GM19467 (cell line): Measurements from ENCODE around the gene COL4A6.
"Not testable (repeated sequence)": the region's sequence is repeated elsewhere in the genome, so short reads cannot be mapped to it uniquely, and the experiment has no call there.

Experiments
- ATAC-seq: cut with Tn5 transposase; IDR thresholded peaks from one replicate; pipeline ENCODE4 v1.9.1; 2021; ENCODE audit warnings: mild to moderate bottlenecking, moderate library complexity; ENCODE audit not compliant: unreplicated experiment

Gene COL4A6

DNA sequence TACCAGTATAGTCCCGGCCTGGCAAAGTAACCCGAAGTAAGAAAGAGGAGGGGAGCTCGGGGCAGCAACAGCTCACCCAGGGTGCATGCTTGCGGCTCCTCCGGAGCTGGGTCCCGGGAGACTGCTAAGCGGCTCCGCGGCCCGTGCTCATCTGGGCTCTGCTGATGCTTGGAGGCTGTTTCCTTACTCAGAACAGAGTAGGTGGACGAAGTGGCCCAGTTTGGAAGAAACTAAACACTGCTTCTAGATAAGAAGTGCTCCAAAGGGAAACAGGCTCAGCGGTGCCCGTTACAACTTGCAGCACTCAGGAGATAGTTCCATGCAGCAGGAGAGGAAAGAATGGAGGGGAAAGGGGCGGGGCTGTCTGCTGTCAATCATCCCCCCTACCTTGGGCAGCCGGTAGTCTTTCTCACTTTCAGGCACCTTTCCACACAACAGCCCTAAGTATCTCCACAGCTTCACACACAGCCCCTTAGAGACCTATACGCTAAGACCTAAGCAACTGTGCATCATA lies at the start of gene COL4A6:
COL4A6 (minus strand) TSS at position 313 of the 514 bp plus-strand sequence; CDS start at position 87, 226 bp downstream.
- ATAC-seq: no peak

DNA sequence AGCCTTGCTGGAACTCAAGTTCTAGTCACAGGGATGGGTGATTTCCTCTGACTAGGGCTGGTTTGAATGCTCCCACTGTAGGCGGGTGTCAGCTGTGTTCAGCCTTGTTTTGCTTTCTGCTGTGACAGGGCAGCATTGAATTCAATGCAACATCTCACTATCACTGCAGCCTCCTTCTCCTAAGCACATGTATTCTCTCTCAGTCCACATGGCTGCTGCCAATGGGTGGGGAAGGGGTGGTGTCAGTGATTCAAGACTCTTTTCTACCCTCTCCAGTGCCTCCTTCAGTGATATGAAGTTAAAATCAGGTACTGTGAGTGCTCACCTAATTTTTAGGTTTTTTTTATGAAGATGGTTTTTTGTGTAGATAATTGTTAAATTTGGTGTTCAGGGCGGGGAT lies 47.7 kb upstream of the COL4A6 start:
- ATAC-seq: no peak

DNA sequence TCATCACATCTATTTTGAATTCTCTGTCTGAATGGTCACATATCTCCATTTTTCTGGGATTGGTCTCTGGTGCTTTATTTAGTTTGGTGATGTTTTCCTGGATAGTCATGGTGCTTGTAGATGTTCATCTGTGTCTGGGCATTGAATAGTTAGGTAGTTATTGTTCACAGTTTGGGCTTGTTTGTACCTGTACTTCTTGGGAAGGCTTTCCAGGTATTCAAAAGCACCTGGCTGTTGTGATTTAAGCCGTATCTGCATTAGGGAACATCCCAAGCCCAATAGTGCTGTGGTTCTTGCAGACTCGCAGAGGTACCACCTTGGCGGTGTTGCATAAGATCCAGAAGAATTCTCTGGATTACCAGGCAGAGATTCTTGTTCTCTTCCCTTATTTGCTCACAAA lies 46.0 kb upstream of the COL4A6 start:
- no peak for ATAC-seq

DNA sequence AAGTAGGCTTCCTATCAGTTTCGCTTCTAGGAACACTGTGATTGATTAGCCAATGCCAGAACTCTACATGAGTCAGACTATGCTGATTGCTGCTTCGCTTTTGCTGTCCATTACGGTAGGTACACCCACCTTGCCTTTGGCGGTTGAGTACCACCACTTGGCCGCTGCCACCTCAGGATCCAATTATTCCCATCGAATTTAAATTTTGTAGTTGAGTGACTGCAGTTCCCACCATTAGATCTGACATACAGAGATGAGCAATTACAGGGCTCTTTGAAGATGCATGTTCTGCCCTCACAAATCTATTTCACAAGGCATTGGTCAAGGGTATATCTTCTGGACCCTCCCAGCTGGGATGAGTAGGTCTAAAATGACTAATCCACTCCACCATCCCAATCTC lies 43.3 kb upstream of the COL4A6 start:
- ATAC-seq: not testable (repeated sequence)

DNA sequence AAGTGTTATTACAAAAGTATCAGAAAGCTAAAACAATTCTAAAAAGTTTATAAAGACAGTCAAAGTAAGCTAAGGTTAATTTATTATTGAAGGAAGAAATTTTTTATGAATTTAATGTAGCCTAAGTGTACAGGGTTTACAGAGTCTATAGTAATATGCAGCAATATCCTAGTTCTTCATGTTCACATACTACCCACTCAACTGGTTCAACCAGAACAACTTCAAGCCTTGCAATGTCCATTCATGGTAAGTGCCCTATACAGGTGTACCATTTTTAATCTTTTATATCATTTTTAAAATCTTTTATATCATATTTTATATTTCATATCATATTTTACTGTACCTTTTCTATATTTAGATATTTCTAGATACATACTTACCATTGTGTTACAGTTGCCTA lies 35.8 kb upstream of the COL4A6 start:
- no peak for ATAC-seq

DNA sequence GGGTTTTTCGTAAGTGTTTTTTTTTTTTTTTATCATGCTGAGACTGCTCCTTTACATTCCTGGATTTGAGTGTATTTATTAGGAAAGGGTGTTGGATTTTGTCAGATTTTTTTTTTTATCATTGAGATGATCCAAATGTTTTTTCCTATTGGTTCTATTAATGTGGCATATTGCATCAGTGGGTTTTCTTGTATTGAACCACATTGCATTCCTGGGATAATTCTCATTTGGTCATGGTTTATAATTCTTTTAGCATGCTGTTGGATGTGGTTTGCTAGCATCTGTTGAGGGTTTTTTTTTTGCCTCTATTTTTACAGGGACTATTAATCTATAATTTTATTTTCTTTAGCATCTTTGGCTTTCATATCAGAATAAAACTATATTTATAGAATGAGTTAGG lies 30.3 kb upstream of the COL4A6 start:
- no peak for ATAC-seq

DNA sequence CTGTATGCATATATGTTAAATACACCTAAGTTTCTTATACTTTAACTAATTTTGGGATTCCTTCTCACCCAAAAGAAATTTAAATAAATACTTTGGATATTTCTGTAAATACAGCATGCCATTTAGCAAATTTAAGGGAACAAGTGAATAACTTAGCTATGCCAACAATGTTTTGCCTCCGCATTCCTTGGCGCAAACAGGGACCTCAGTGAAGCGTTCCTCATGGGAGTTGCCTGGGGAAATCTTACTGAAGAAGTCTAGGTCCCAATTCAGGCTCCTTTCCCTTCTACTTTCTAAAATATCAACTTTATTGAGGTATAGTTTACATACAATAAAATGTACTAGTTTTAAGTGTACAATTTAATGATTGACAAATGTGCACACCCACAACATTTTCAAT lies 26.4 kb upstream of the COL4A6 start:
- ATAC-seq: no peak

DNA sequence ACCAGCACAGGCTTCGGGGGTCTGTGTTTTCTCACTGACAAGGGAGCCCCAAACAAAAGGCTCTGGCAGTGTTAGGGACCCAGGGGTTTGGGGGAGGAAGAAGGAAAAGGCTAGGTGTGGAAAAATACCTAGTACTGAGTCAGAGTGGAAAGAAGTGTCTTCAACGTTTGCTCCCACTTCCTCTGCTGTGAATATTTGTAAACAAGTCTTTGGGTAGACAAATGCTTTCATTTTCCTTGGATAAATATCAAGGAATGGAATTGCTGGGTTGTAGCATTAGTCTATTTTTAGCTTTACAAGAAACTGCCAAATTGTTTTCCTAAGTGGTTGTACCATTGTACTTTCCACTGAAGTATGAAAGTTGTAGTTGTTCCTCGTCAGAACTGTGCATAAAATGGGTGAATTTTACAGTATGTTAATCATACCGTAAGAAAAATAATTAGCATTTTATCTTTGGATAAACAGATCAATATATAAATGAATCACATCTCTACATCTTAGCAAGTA lies 18.8 kb upstream of the COL4A6 start:
- no peak for ATAC-seq

DNA sequence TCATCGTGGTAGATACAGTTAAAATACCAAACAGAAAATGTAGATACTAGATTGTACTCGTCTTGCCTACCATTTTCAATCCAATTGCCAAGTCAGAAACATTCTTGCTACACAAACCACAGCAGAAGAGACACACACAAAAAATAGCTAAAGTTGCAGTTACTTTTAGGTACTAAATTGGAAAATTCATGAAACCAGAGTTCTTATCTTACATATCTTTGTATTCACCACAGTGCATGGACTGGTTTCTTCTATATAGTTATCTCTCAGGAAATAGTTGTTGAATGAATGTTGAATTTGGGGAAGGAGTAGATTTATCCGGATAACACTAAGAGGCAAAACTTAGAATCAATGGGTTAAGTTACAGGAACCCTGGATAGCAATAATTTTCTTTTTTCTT lies 15.6 kb upstream of the COL4A6 start:
- no peak for ATAC-seq

DNA sequence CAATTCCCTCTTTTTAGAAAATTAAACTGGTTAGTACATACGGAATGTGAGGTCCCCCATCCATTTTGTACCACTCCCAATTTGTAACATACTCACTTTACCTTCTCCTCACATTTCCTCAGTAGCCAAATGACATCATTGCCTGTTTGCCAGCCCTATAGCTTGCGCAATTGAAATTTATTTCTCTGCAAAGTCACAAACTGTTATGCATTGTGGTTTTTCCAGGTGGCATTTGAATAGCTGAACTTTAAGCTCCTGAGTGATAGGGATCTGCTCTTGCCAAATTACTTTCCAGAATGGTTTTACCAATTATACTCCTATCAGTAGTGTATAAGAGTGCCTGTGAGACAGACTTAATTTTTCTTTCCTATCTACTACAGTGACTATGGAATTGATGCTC lies 9.1 kb upstream of the COL4A6 start:
- no peak for ATAC-seq

DNA sequence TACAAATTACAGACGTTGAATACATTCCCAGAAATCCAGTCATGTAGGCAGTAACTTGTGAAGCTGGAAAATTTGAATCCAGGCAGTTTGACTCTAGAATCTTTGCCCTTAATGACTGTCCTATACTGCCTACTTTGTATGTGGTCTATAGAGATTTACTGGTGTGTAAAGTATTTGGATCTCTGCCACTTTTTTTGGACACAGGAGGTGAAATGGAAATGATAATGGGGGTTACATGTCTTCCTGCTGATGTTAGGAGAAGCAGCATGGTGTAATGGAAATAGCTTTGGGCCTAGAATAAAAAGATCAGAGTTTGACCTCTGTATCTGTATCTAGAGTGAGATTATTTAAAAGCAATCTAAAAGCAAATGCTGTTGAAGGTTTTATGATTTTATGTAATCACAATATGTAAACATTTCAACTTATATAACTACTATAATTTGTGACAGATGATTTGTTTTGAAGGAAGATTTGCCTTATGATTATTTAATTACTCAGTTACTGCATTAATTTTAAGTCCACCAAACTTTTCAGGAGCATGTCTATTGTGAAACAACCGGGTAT lies 4.8 kb upstream of the COL4A6 start:
- no peak for ATAC-seq

DNA sequence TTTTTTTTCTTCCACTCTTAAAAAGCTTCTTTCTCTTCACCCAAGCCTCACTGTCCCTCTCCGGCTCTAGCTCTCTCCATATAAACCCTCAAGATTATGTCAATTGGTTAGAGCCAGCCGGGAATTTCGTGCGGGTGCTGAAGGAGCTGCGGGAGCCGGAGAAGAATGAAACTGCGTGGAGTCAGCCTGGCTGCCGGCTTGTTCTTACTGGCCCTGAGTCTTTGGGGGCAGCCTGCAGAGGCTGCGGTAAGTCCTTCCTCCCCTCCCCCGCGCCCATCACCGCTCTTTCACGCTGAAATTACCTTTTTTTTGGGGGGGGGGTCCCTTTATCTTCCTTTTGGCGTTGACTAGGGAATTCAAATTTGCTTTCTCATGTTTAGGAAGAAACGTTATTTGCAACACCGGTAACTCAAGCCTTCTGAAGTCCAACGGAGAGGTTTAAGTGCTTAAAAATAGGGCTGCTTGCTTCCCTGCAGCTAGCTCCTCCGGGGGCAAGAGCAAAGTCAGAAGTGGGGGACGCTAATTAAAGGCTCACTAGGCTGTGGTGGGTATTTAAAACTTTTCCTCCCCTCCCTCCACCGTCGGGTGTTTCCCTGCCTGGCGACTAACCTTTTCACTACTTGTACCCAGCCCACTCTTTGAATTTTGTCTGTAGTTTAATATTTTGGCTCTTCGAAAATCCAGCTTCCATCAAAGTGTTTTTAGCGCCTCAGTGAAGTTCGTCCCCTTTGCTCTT lies 1.9 kb upstream of the COL4A6 start:
- ATAC-seq: no peak

DNA sequence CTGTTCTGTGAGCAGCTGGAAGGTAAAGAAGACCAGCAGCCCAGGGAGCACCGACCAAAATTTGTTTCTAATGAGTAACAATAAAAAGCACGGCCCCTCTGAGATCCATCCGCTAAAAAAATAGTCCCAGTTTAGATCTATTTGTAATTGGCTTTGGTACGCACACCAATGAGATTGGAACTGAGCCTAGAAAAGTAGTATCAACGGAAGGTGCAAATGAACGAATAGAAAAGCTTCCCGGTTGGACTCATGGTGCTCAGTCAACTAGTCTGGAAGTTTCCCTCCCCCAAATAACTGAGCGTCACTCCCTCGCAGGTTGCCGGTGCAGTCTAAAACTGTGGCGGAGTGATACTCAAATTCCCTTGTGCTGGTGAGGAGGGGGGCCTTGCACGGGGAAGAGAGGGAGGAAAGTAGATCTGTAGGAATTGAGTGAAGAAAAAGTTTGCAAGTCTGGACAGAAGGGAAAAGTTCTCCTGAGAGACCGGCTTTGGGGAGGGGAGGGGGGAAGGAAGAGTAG lies 1.3 kb upstream of the COL4A6 start, which contains the start of gene COL4A5:
COL4A5 (plus strand) TSS at position 413 of the 517 bp plus-strand sequence. CDS start 288 bp downstream, outside the sequence.
- no peak for ATAC-seq

DNA sequence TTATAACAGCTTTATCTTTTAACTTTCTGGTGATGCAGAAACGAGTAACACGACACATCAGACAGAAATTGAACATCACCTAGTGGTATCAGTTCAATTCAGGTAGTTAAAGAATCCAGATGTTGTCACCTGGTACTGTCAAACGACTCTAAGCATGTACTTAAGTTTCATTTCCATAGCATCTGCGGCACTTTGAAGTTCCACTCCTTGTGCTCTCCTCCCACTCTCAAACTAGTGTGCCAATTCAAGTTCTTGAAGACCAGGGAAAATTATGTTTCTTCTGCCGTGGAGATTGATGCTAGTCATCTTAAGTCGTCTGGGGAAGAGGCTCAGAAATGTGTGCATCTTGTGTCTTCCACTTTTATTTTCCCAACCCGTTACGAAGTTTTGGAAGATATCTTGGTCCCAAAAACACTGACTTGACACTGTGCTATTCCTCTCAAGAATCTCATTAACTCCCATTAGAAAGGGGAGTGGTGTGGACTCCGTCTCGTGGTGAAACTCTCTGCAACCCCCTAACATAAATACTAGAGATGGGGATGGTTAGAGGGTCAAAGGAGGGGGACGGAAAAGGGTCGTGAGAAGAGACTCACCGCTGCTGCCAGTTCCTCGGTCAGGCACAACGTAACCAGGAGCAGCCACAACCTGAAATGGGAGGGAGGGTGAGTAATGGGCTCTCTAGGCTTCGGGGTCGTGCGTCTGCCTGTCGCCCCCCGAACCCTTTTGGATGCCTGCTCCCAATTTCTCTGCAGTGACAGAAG lies 693 bp downstream of the COL4A6 start:
- no peak for ATAC-seq

DNA sequence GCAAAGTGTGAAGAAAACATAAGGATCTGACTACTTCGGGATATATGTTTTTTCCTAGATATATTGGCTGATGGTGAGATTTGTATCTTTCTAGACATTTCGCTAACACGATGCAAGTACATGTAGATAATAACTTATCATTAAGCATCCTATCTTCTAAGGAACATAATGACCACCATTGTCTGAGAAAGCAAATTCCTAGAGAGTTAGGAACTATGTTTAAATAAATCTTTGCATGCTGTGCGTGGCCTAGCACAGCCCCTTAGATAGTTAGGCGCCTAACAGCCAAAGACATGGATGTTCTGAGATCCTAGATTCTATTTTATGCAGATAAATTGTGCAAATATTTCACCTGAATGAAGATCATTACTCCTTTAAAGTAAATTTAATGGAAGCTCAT lies 3.0 kb downstream of the COL4A6 start:
- no peak for ATAC-seq

DNA sequence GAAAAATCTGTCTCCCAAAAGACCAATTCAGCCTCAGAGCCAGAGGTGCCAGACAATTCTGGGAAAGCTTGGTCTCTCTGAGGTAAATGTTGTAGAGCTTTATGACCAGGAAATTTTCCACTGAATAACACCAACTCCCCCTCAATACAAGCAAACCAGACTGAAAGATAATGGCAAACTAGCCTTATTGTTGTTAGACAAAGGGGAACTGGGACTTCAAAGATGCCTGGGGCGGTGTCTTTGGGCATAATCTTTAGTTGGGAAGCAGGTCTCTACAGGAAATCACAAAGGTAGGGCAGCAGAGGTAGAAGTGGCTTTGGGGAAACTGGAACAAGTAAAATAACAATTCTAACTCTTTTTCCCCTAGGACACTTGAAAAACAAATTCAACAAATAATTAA lies 12.0 kb downstream of the COL4A6 start:
- no peak for ATAC-seq

DNA sequence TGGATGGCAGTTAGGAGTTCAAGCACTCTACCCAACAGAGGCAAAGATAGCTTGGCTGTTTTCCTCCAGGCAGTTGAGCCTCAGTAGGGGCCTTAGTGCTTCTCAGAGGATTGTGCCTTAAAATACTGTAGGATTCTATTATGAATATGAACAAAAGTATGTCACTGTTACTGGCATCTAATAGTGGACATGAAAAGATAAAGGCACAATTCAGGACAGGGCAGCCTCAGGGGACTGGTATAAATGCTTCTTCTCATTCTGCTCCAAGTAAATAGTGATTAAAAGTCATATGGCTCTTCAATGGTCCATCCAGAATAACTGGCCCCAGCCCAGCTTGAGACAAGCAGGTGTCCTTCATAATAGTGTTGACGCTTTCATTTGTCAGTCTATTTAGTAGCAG lies 17.7 kb downstream of the COL4A6 start:
- no peak for ATAC-seq

DNA sequence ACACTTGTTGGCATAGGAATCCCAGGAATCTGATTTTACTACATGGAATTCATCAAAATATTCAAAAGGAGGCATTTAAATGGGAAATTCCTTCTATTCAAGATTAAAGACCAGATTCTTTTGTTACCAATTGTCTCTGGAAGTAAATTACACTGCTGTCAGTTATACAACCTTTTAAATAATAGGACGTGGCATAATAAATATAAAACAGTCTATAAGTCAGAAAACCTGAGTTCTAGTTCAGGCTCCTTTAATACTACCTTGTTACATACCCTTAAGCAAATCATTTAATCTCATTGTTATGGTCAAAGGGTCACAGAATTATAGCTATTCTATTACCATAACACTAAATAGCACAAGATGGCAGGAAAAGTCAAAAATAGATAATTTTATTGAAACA lies 18.8 kb downstream of the COL4A6 start:
- ATAC-seq: no peak

DNA sequence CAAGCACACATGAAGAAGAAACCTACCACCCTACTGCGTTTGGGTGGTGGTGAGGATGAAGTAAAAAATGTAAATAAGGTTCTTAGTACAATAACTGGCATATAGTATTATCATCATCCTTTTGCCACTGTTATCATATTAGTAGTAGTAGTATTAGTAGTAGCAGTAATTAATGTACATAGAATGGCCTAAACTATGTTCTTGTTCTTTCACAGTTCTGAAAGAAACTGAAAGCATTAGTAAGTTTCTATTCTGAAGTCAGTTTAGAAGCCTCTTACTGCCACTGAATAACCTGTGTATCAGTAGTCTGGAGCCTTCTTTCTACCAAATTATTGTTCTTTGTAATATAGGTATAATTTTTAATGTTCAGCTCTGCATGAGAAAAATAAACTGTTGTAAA lies 21.0 kb downstream of the COL4A6 start:
- no peak for ATAC-seq

DNA sequence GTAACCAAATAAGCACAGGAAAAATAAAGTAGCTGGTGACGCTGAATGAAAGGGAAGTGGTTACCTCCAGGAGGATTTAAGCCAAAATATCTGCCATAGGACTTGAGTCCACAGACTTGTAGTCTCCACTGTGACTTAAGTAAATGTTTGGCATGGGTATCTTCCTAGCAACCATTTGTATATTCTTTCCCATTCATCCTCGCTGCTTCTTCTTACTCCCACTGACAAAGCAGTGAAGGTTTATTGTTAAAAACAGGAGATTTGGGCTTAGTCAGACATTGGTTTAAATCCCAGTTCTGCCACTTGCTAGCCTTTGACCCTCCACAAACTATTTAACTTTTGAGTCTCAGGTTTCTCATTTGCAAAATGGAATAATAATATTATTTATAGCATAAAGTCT lies 22.3 kb downstream of the COL4A6 start:
- no peak for ATAC-seq

DNA sequence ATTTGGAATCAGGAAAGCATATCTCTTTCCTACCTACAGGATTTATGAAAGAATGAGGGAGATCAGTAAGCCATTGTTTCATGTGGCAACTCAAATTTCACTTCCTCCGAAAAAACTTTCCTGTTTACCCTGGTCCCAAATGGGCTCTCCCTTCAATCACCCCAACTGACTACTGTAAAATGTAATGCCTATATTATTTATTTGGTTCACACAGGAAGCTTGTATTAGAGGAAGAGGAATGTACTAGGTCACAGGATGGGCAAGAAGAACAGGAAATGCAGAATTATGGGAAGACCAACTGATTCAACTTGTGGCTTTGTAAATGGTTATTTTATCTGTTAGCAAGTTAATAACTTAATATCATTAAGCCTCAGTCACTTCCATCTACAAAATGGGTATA lies 23.1 kb downstream of the COL4A6 start:
- ATAC-seq: no peak
